Measurements from ENCODE around the gene SNTB2.

DNA sequence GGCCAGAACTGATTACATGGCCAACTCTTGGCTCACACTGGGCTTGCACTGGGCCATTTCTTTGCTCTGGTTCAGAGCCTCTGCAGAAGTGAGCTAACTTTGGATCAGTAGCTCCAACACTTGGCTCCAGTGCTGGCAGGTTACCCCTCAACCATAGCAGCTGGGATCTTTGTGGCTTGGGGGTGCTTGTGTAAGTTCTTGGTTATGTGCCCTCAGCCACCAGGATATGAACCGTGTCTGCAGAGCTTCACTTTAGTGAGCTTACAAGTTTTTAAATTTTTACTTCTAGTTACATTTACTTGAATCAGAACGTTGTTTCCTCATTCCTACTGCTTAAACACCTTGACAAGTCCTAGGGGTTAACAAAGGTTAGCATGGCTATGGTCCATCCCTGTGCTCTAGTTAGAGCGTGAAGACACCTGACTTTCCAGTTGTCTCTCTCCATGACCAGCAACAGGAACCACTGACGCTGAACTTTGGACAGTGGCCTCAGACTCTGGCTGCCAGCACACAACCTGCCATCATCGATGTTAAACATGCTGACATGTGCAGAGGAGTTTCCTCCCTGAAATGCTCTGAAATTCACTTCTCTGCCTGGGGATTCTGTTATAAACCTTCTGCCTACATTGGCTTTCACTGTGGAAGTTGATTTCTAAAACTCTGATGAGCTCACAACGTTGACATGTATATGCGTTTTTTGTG is 139.4 kb downstream of the SNTB2 start:
- TF ChIP-seq, protein P1, sequence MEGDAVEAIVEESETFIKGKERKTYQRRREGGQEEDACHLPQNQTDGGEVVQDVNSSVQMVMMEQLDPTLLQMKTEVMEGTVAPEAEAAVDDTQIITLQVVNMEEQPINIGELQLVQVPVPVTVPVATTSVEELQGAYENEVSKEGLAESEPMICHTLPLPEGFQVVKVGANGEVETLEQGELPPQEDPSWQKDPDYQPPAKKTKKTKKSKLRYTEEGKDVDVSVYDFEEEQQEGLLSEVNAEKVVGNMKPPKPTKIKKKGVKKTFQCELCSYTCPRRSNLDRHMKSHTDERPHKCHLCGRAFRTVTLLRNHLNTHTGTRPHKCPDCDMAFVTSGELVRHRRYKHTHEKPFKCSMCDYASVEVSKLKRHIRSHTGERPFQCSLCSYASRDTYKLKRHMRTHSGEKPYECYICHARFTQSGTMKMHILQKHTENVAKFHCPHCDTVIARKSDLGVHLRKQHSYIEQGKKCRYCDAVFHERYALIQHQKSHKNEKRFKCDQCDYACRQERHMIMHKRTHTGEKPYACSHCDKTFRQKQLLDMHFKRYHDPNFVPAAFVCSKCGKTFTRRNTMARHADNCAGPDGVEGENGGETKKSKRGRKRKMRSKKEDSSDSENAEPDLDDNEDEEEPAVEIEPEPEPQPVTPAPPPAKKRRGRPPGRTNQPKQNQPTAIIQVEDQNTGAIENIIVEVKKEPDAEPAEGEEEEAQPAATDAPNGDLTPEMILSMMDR (IDR thresholded peaks at IDR 0.05): no peak
- no peak for TF ChIP-seq EZH2 (IDR thresholded peaks at IDR 0.05)
